GM19397 (cell line): ENCODE data around the gene APLP2.
"Not testable (repeated sequence)": the region's sequence is repeated elsewhere in the genome, so short reads cannot be mapped to it uniquely, and the experiment has no call there.

Experiments used
- ATAC-seq: cut with Tn5 transposase; IDR thresholded peaks from one replicate; pipeline ENCODE4 v1.9.1; 2021; ENCODE audit warnings: mild to moderate bottlenecking, moderate library complexity; ENCODE audit not compliant: unreplicated experiment

The APLP2 gene

GRCh38 chr11:130069659-130070108, at the start of gene APLP2:
APLP2 (plus strand) TSS chr11:130069894; CDS start chr11:130069978, 84 bp downstream.
- peak; percentile 95 for ATAC-seq

GRCh38 chr11:130020323-130020722, 49.4 kb upstream of the APLP2 start:
- ATAC-seq = no peak

- ATAC-seq = not testable (repeated sequence)
Observed at GRCh38 chr11:130021606-130022005, 48.1 kb upstream of the APLP2 start.

- peak; percentile 10 for ATAC-seq
Observed at GRCh38 chr11:130022799-130023198, 46.9 kb upstream of the APLP2 start.

GRCh38 chr11:130023204-130023603, 46.5 kb upstream of the APLP2 start:
- peak; percentile 94 for ATAC-seq

GRCh38 chr11:130024361-130024760, 45.3 kb upstream of the APLP2 start:
- ATAC-seq = no peak

GRCh38 chr11:130025371-130025770, 44.3 kb upstream of the APLP2 start:
- ATAC-seq = no peak

- no peak for ATAC-seq
Observed at GRCh38 chr11:130029137-130029536, 40.6 kb upstream of the APLP2 start.

GRCh38 chr11:130031056-130031455, 38.6 kb upstream of the APLP2 start:
- ATAC-seq = no peak

GRCh38 chr11:130031945-130032344, 37.7 kb upstream of the APLP2 start:
- ATAC-seq = no peak

- ATAC-seq = no peak
Observed at GRCh38 chr11:130032931-130033330, 36.8 kb upstream of the APLP2 start.

GRCh38 chr11:130034236-130034635, 35.5 kb upstream of the APLP2 start:
- no peak for ATAC-seq

- ATAC-seq = no peak
Observed at GRCh38 chr11:130037058-130037457, 32.6 kb upstream of the APLP2 start.

- no peak for ATAC-seq
Observed at GRCh38 chr11:130037881-130038585, 31.7 kb upstream of the APLP2 start.

- no peak for ATAC-seq
Observed at GRCh38 chr11:130040281-130040940, 29.3 kb upstream of the APLP2 start.

GRCh38 chr11:130042093-130042591, 27.6 kb upstream of the APLP2 start:
- no peak for ATAC-seq

- ATAC-seq = no peak
Observed at GRCh38 chr11:130043575-130043974, 26.1 kb upstream of the APLP2 start.

GRCh38 chr11:130047141-130047540, 22.6 kb upstream of the APLP2 start:
- ATAC-seq = no peak

GRCh38 chr11:130049328-130049771, 20.3 kb upstream of the APLP2 start:
- no peak for ATAC-seq

- ATAC-seq = no peak
Observed at GRCh38 chr11:130050257-130050656, 19.4 kb upstream of the APLP2 start.

GRCh38 chr11:130051082-130051481, 18.6 kb upstream of the APLP2 start:
- ATAC-seq = no peak

- ATAC-seq = no peak
Observed at GRCh38 chr11:130052567-130052966, 17.1 kb upstream of the APLP2 start.
